DND-41 (cell line): ENCODE measurements around the gene MYLK2.

Experiments
- CTCF ChIP-seq: IDR thresholded peaks from 2 replicates; pipeline ENCODE4 v1.5.1; 2012; ENCODE audit warnings: borderline replicate concordance, low read length, moderate library complexity, mild to moderate bottlenecking; ENCODE audit not compliant: poor library complexity, severe bottlenecking; ENCODE audit errors: extremely low read depth
- EZH2 ChIP-seq: IDR thresholded peaks from 3 replicates; pipeline ENCODE4 v1.6.1; 2012; ENCODE audit warnings: borderline replicate concordance, low read depth, mild to moderate bottlenecking, moderate library complexity, low read length, inconsistent platforms; ENCODE audit not compliant: severe bottlenecking

- TF ChIP-seq CTCF, result no peak
- TF ChIP-seq EZH2, result no peak
These were observed 49.5 kb upstream of the MYLK2 start for GRCh38 chr20:31769681-31770080.
